HL-60 (cell line): ENCODE results near the gene ZCCHC2.

Source experiments
- DNase-seq, 2 experiments: peaks; one replicate each; pipeline ENCODE4 v3.0.0-alpha.2; 2010 to 2020; ENCODE audit warnings: low read depth in 1 of 2, low spot score in 1 of 2
- H3K27ac ChIP-seq: fragments of 250-450 bp; sonication (Bioruptor Pico); replicated peaks from 2 replicates; pipeline ENCODE4 v1.5.1; 2020; ENCODE audit warnings: mild to moderate bottlenecking, moderate library complexity
- H3K27me3 ChIP-seq: fragments of 250-450 bp; sonication (Bioruptor Pico); 2 replicates; pipeline ENCODE4 v1.5.1; 2021; ENCODE audit warnings: mild to moderate bottlenecking, moderate library complexity; ENCODE audit not compliant: insufficient read depth, poor library complexity, severe bottlenecking
- H3K4me3 ChIP-seq: replicated peaks from 2 replicates; pipeline ENCODE4 v1.5.1; 2011; ENCODE audit warnings: mild to moderate bottlenecking, control low read depth, low read length; ENCODE audit not compliant: insufficient read depth
- CTCF ChIP-seq: IDR thresholded peaks from one replicate; pipeline ENCODE4 v1.5.1; 2011; ENCODE audit warnings: low read length, control low read depth, inconsistent platforms; ENCODE audit not compliant: insufficient read depth
- GABPA ChIP-seq: IDR thresholded peaks from 2 replicates; pipeline ENCODE4 v1.6.1; 2012; ENCODE audit warnings: low read depth
- POLR2AphosphoS5 ChIP-seq: IDR thresholded peaks from 2 replicates; pipeline ENCODE4 v1.6.1; 2012; ENCODE audit warnings: low read depth
- REST ChIP-seq: IDR thresholded peaks from 2 replicates; pipeline ENCODE4 v1.6.1; 2012; ENCODE audit warnings: low read depth; ENCODE audit not compliant: insufficient replicate concordance
- SPI1 ChIP-seq: IDR thresholded peaks from 2 replicates; pipeline ENCODE4 v1.6.1; 2012; ENCODE audit warnings: low read depth, mild to moderate bottlenecking, borderline replicate concordance

Gene ZCCHC2

GRCh38 chr18:62514570-62514969 lies 8.3 kb upstream of the ZCCHC2 start:
- TF ChIP-seq GABPA (no peak), REST (no peak), CTCF (no peak), SPI1 (no peak), POLR2AphosphoS5 (no peak)
- no peak overlapping the region for H3K4me3 ChIP-seq

GRCh38 chr18:62516242-62516641 lies 6.6 kb upstream of the ZCCHC2 start:
- Histone ChIP-seq H3K27ac (no peak overlapping the region), H3K4me3 (no peak overlapping the region), H3K27me3 (no peaks in the 10 kb centered on the region)
- no peak for TF ChIP-seq CTCF
- no peak for TF ChIP-seq SPI1
- no peak for TF ChIP-seq GABPA
- no peak for TF ChIP-seq POLR2AphosphoS5
- TF ChIP-seq REST, result no peak
- no peak for DNase-seq

More at GRCh38 chr18:62514570-62514969, 8.3 kb upstream of the ZCCHC2 start:
- H3K27me3 ChIP-seq, result no peaks in the 10 kb centered on the region
- DNase-seq, result no peak
- no peak overlapping the region for H3K27ac ChIP-seq

- no peak overlapping the region for H3K27ac ChIP-seq
Observed at GRCh38 chr18:62518460-62519375, 4.1 kb upstream of the ZCCHC2 start.

More at GRCh38 chr18:62518460-62519375, 4.1 kb upstream of the ZCCHC2 start:
- H3K4me3 ChIP-seq, result no peak overlapping the region
- DNase-seq, result no peak
- TF ChIP-seq REST (no peak), GABPA (no peak), POLR2AphosphoS5 (no peak), CTCF (no peak), SPI1 (no peak)
- H3K27me3 ChIP-seq, result no peaks in the 10 kb centered on the region
